MM.1S (cell line): ENCODE results near the gene NOS1.

Experiments used
- CTCF ChIP-seq: fragments of 300-600 bp; sonication (generic); IDR thresholded peaks from 2 replicates; pipeline ENCODE4 v1.5.1; 2016; ENCODE audit warnings: antibody characterized with exemption, low read length, mixed read lengths
- EZH2phosphoT487 ChIP-seq: fragments of 300-600 bp; sonication (generic); IDR thresholded peaks from 2 replicates; pipeline ENCODE4 v1.6.1; 2018; ENCODE audit warnings: antibody characterized with exemption, low read length

DNA sequence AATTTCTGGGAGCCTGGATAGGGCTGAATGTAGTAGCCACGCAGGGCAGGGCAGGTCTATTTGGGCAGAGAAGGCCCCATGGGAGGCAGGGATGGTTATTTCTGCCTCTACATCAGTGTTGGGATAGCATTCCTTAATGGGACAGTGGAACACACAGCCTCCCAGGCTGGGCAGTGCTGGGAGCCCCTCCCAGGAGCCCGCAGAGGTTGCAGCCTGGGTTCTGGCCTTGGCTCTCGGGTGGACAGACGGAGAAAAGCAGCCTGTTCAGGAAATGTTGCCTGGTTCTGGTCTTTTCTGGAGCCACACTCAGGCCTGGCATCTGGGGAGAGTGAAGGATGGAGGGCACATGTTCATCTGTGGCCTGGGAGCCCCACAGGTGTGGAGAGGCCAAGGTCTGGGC, 479 bp upstream of the NOS1 start:
- no peak for TF ChIP-seq CTCF
- TF ChIP-seq EZH2phosphoT487: no peak
